Choroid plexus epithelial cell (primary cell): ENCODE data around the gene LPCAT1.

Experiments used
- DNase-seq: peaks from one replicate; pipeline ENCODE4 v3.0.0-alpha.2; 2010; ENCODE audit warnings: low read depth
- H3K4me3 ChIP-seq: 2 replicates; pipeline ENCODE4 v1.5.1; 2011; ENCODE audit warnings: low read depth, mild to moderate bottlenecking, control low read depth, low read length, moderate library complexity
- TF ChIP-seq, protein P1 (sequence below): conservative IDR thresholded peaks from 2 replicates; pipeline ENCODE4 v1.5.1; 2011; ENCODE audit warnings: low read depth, mild to moderate bottlenecking, control low read depth, inconsistent platforms, low read length, moderate library complexity

LPCAT1 gene

DNA sequence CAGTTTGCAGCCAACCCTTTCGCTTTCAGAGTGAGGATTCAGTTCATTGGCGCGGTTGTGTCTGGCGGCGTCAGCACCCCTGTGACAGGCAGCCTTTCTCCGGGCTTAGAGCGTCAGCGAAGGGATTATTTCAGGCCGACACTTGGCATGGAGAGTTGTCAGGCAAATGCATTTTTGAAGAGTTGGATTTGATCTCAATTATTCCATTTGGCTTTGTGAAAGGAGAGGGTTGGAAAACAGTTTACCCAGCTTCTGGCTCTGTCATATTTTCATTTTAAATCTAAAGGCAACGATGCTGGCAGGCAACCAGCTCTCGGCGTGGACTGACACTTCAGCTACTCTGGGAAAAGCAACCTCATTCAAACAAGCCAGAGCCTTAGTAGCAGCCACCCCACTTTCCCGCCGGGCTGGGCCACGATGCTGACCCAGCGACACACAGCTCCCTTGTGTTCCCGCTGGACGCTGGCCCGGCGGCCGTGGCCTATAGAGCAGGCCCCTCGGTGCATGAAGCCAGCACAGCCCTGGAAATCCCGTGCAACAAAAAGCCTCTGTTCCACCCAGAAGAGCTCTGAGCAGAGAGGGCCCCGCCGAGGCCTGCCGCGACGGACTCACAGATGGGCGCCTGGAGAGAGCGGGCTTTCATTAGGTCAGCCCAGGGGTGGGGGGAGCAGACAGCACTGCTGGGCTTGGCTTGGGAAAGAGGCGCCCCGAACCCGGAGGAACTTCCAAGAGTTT lies 28.9 kb upstream of the LPCAT1 start:
- TF ChIP-seq, protein P1, sequence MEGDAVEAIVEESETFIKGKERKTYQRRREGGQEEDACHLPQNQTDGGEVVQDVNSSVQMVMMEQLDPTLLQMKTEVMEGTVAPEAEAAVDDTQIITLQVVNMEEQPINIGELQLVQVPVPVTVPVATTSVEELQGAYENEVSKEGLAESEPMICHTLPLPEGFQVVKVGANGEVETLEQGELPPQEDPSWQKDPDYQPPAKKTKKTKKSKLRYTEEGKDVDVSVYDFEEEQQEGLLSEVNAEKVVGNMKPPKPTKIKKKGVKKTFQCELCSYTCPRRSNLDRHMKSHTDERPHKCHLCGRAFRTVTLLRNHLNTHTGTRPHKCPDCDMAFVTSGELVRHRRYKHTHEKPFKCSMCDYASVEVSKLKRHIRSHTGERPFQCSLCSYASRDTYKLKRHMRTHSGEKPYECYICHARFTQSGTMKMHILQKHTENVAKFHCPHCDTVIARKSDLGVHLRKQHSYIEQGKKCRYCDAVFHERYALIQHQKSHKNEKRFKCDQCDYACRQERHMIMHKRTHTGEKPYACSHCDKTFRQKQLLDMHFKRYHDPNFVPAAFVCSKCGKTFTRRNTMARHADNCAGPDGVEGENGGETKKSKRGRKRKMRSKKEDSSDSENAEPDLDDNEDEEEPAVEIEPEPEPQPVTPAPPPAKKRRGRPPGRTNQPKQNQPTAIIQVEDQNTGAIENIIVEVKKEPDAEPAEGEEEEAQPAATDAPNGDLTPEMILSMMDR: no peak
- no peak overlapping the region for H3K4me3 ChIP-seq
- DNase-seq: peak; percentile 14

DNA sequence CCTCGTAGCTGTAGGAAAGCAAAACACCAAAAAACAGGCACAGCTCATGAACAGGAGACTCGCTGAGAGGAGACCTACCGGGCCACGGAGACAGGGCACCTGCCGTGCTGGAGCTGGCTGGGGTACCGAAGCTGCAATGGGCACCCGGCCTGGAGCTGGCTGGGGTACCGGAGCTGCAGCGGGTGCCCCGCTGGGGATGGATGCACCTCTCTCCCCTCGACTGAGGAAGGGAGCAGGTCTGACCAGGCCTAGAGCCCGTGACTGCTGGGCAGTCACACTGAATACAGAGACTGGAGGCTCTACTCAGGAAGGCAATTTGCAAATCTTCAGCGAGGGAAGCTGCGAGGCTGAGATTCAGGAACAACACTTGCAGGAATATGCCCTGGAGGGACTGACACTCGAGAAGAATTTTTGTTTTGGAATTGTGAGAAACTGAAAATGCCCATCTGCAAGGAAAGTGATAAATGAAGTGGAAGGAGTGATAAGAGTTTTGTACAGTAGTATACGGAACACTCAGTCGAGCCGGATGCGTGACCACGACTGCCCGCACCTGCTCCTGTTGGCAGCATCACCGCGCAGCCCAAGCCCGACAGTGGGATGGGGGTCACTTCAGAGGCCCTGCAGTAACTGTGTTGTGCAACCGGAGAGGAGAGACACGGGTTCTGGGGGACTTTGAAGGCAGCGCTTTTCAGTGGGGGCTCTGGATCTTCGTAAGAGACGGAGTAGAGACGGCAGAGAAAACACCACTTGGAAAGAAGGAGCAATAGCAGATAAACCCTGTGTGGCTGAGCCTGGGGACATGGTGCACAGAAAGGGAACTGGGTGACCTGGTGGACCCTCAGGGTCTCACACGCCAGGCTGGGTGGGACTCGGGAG lies 27.9 kb upstream of the LPCAT1 start:
- TF ChIP-seq, protein P1: no peak
- DNase-seq: no peak
- no peak overlapping the region for H3K4me3 ChIP-seq

DNA sequence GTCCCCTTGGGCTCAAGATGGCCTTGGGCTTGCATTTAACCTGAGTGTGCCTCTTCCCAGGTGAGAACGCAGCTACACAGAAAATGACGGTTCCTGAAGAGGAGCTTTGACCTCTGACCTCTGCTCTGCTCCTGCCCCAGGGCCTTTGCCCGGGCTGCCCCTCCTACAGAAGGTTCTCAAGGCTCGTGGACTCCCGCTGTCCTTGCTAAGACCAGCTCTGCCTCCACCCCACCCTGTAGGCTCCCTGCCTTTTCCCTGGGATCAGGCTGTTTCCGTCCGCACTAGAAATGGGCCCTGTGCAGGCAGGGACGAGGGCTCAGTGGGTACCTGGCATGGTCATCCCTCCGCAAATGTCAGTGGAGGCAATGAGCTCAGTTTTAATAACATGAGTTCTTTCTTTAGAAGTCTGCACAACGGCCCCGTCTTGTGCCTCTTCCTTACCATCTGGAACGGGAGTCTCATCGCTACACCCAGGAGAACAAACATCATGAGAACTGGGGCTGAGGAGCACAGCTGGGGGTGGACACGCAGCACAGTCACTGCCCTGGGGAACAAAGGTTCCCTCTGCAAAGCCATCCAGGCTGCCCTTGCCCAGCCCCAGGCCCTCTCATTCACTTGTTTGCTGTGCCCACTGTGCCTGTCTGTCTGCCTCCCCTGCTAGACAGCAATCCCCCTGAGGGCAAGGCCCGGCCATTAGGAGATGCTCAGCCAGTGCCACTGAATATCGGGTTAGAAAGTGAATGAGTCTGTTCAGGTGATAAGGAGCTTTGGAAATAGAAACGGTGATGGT lies 26.7 kb upstream of the LPCAT1 start:
- no peak for DNase-seq
- no peak overlapping the region for H3K4me3 ChIP-seq
- TF ChIP-seq, protein P1: no peak

DNA sequence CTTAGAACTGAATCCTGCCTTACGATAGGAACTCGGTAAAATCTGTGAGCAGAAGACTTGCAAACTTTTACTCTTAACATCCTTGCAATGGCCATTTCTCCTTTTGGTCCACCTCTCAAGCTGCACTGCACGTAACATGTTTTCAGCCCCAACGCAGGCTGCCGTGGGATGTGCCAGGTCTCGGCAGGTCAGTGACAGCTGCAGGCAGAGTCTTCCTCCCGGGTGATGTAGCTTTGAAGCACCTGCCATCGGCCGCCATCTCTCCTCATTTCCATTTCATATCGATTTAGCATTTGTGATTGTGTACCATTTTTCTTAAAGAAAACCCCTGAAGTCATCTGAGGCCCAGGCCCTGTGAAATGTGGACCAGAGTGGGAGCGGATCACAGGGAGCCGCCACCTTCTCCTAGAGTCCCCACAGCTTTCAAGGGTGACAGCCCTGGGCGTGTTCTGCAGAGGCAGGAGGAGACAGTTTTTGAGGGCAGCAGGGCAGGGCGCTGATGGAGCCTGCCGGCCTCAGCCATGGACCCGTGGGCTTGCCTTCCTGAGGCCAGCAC lies 25.8 kb upstream of the LPCAT1 start:
- no peak overlapping the region for H3K4me3 ChIP-seq
- TF ChIP-seq, protein P1: no peak
- DNase-seq: no peak

DNA sequence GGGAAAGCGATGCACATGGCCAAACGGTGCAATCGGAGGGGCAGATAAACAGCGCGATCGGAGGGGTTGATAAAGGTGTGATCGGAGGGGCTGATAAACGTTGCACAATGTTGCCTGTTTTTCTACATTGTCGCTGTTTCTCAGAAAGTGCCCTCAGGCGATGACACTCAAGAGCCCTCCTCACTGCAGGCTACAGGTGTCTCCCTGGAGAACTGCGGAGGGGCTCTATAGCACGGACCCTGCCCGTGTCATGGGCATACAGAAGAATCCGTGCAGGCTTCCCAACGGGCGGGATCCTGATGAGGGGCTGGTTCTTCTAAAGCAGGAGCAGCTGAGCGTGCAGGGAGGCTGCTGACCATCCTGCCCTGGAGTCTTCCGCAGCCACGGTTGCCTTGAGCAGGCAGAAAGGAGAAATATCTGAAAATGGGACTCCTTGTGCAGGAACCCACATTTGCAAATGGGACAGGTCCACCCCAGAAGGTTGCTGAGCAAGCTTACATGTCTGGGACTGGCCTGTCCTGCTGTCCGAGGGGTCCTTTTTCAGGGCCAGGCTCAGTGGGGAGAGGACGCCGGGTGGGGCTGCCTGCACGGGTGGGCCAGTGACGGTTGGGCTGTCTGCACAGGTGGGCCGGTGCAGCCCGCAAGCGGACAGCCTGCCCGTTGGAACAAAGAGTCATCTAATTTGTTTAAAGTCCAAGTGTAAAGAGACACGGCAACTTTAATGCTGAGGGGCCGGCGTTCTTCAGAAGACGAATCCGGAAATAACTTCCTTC lies 25.1 kb upstream of the LPCAT1 start:
- no peak for DNase-seq
- no peak overlapping the region for H3K4me3 ChIP-seq
- TF ChIP-seq, protein P1: no peak

DNA sequence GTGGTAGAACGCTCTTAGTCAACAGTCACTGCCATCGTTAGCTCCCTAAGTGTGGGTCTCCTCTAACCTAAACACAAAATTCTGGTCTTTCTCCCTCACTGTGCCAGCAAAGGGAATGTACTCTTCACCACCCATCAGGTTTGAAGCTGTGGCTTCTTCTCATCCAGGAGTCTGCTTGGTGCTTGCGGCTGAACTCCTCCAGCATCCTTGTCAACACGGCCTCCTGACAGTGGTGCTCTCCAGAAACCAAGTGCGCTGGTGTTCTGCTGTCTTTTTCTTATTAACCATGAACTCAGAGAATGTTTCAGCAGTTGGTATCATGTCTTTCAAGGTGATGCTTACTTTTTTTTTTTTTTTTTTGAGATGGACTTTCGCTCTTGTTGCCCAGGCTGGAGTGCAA lies 23.9 kb upstream of the LPCAT1 start:
- TF ChIP-seq, protein P1: no peak
- DNase-seq: no peak
- H3K4me3 ChIP-seq: no peak overlapping the region
